Activated T-helper 2 cell treated with anti-CD3 and anti-CD28 coated beads, Interferon-gamma antibody, Interleukin-2, Interleukin-4, amounts not matched to agents 10 μg/mL and 5 μg/mL and 100 μg/mL, durations not matched to agents 14 hours and 24 hours and 36 hours (primary cell): Measurements from ENCODE around the gene KDM3A. TPM values are rescaled to one million over a fixed set of nuclear protein-coding genes. Genes with fewer than 3 reads are reported as not detected.
"Not testable (repeated sequence)": the region's sequence is repeated elsewhere in the genome, so short reads cannot be mapped to it uniquely, and the experiment has no call there.

Experiments
- DNase-seq: peaks from one replicate; pipeline ENCODE4 v3.0.0; 2021; ENCODE audit warnings: low spot score
- H3K27ac Mint-ChIP-seq: one replicate; pipeline ENCODE4 v1.8.0; 2021; ENCODE audit warnings: mixed read lengths
- H3K27me3 Mint-ChIP-seq: one replicate; pipeline ENCODE4 v1.8.0; 2021; ENCODE audit warnings: low read depth, mixed read lengths
- H3K36me3 Mint-ChIP-seq: one replicate; pipeline ENCODE4 v1.8.0; 2021; ENCODE audit warnings: low read depth, mixed read lengths
- H3K4me1 Mint-ChIP-seq: one replicate; pipeline ENCODE4 v1.8.0; 2021; ENCODE audit warnings: low read depth, mixed read lengths
- H3K4me3 Mint-ChIP-seq: one replicate; pipeline ENCODE4 v1.8.0; 2021; ENCODE audit warnings: low read depth, mild to moderate bottlenecking, moderate library complexity, mixed read lengths
- H3K9me3 Mint-ChIP-seq: one replicate; pipeline ENCODE4 v1.8.0; 2021; ENCODE audit warnings: mixed read lengths
- intact Hi-C: fragments of 100-400 bp; cut with micrococcal nuclease; formaldehyde crosslinking; loops from one replicate; pipeline ENCODE4 v1.15.1; 2023
- total RNA-seq: library from RNA; stranded (reverse); gene quantifications from 2 replicates; pipeline ENCODE4 v1.2.3, GENCODE V29; 2022

Gene KDM3A
- total RNA-seq, 1 donor from 2014 or later, result 74.5 TPM

GRCh38 chr2:86490245-86490644 is 49.1 kb downstream of the KDM3A start:
- DNase-seq, result no peak
- intact Hi-C loops, result no loop called here
- Mint-ChIP-seq H3K27me3 (no peaks in the 10 kb centered on the region), H3K4me1 (peaks cover 12% of the 10 kb centered on the region), H3K9me3 (peaks cover 10% of the 10 kb centered on the region), H3K4me3 (no peak overlapping the region), H3K36me3 (peaks cover 88% of the 10 kb centered on the region), H3K27ac (no peak overlapping the region)

- H3K4me3 Mint-ChIP-seq, result no peak overlapping the region
- H3K9me3 Mint-ChIP-seq, result peaks cover 18% of the 10 kb centered on the region
- no peak overlapping the region for H3K27ac Mint-ChIP-seq
- intact Hi-C loops, result no loop called here
- H3K4me1 Mint-ChIP-seq, result peaks cover 5% of the 10 kb centered on the region
- peaks cover 88% of the 10 kb centered on the region for H3K36me3 Mint-ChIP-seq
- no peak for DNase-seq
- H3K27me3 Mint-ChIP-seq, result no peaks in the 10 kb centered on the region
These were observed 49.9 kb downstream of the KDM3A start for GRCh38 chr2:86491088-86491487.

DNA sequence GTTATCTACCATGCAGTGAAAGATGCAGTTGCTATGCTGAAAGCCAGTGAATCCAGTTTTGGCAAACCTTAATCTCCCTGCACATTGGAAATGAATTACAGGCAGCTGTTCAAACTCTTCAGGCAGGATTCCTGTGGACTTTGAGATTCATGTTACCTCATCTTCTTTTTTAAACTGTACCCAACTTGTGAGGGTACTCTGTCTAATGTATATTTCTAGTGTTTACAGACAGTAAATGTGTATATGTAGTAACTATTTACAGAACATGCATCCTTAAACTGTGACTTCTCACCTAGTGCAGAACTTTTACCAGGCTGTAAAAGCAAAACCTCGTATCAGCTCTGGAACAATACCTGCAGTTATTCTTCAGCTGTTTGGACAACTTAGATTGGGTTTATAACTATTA is 50.9 kb downstream of the KDM3A start:
- H3K4me3 Mint-ChIP-seq, result no peak overlapping the region
- peaks cover 4% of the 10 kb centered on the region for H3K4me1 Mint-ChIP-seq
- DNase-seq, result no peak
- intact Hi-C loops, result no loop called here
- H3K36me3 Mint-ChIP-seq, result peaks cover 88% of the 10 kb centered on the region
- peaks cover 22% of the 10 kb centered on the region for H3K9me3 Mint-ChIP-seq
- no peaks in the 10 kb centered on the region for H3K27me3 Mint-ChIP-seq
- no peak overlapping the region for H3K27ac Mint-ChIP-seq

DNA sequence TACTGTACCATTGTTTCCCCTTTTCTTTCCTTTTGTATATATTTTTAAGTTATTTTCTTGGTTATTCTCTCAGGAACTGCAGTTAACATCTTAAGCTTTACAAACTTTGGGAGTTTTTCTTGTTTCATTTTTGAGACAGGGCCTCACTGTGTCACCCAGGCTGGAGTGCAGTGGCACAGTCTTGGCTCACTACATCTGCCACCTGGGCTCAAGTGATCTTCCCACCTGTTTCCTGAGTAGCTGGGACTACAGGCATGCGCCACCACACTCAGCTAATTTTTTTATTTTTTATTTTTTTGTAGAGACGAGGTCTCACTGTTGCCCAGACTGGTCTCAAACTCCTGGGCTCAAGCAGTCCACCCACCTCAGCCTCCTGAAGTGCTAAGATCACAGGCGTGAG is 55.2 kb downstream of the KDM3A start:
- intact Hi-C loops, H3K27me3 Mint-ChIP-seq, H3K4me1 Mint-ChIP-seq, H3K27ac Mint-ChIP-seq, DNase-seq, H3K4me3 Mint-ChIP-seq: not testable (repeated sequence)
- peaks cover 63% of the 10 kb centered on the region for H3K9me3 Mint-ChIP-seq
- peaks cover 88% of the 10 kb centered on the region for H3K36me3 Mint-ChIP-seq

DNA sequence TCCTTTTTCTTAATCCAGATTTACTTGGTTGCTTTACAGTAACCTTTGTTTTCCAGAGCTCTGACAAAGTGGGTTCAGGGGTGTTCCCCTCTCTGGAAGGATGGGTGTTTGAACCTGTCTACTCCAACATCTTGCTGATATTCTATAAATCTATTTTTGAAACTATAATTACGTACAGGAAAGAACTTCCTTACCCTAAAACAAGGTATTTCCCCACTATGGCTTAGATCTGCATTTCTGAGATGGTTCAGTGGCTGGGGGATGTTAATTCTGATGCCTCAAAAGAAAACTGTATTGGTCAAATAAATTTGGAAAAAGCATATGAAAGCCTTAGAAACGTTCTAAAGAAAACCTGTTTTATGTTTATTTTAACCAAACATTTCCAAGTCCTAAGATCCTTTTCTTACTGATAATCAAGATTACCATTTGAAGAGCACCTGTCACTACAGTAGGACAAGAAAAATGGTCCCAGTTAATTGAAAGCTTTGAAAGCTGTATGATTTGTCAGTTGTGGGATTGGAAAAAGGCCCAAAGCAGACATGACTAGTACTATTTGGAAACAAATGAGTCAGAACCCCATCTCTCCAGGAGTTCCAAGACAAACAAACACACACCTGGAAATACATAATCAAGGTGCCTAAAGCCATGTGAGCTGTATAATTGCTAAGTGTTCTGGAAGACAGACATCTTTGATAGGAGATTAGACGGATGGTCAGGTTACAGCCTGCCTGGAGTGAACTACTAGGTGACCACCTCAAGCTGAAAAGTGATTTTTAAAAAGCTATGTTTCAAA is 57.5 kb downstream of the KDM3A start:
- DNase-seq, result no peak
- peaks cover 68% of the 10 kb centered on the region for H3K9me3 Mint-ChIP-seq

DNA sequence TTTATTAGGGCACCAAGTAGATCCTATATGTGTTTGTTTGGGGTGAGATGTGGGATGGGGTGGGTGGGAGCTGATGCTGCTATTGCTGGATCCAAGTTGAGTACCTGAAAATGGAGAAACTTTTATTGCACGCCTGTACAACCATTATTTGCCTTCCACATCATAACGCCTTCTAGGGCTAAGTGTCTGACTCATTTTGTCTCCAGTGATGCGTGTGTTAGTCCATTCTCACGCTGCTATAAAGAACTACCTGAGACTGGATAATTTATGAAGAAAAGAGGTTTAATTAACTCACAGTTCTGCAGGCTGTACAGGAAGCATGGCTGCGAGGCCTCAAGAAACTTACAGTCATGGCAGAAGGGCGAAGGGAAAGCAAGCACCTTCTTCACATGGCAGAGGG is 58.2 kb downstream of the KDM3A start:
- Mint-ChIP-seq H3K27me3 (no peaks in the 10 kb centered on the region), H3K9me3 (peaks cover 64% of the 10 kb centered on the region)
- intact Hi-C loops, result no loop called here

More for the DNA sequence above, 57.5 kb downstream of the KDM3A start:
- intact Hi-C loops, result no loop called here
- H3K36me3 Mint-ChIP-seq, result peaks cover 100% of the 10 kb centered on the region
- H3K4me3 Mint-ChIP-seq, result no peak overlapping the region
- H3K27me3 Mint-ChIP-seq, result no peaks in the 10 kb centered on the region
- no peak overlapping the region for H3K27ac Mint-ChIP-seq
- peaks cover 4% of the 10 kb centered on the region for H3K4me1 Mint-ChIP-seq

DNA sequence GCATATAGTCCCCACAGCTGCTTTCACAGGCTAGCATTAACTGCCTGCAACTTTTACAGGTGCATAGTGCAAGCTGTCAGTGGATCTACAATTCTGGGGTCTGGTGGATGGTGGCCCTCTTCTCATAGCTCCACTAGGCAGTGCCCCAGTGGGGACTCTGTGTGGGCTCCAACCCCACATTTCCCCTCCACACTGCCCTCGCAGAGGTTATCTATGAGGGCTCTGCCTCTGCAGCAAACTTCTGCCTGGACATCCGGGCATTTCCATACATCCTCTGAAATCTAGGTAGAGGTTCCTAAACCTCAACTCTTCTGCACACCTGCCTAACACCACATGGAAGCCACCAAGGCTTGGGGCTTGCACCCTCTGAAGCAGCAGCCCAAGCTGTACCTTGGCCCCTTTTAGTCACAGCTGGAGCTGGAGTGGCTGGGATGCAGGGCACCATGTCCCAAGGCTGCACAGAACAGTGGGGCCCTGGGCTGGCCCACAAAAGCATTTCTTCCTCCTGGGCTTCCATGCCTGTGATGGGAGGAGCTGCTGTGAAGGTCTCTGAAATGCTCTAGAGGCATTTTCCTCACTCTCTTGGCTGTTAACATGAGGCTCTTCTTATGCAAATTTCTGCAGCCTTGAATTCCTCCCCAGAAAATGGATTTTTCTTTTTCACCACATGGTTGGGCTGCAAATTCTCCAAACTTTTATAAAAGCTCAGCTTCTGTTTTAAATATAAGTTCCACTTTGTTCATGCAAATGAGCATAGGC is 59.3 kb downstream of the KDM3A start:
- Mint-ChIP-seq H3K4me1 (peaks cover 3% of the 10 kb centered on the region), H3K36me3 (peaks cover 98% of the 10 kb centered on the region), H3K27ac (no peak overlapping the region), H3K9me3 (peaks cover 55% of the 10 kb centered on the region), H3K27me3 (no peaks in the 10 kb centered on the region), H3K4me3 (no peak overlapping the region)
- intact Hi-C loops, result no loop called here
- DNase-seq, result no peak

More for the DNA sequence above, 58.2 kb downstream of the KDM3A start:
- H3K4me3 Mint-ChIP-seq, result no peak overlapping the region
- H3K4me1 Mint-ChIP-seq, result peaks cover 3% of the 10 kb centered on the region
- peaks cover 99% of the 10 kb centered on the region for H3K36me3 Mint-ChIP-seq
- H3K27ac Mint-ChIP-seq, result no peak overlapping the region
- no peak for DNase-seq

- no peaks in the 10 kb centered on the region for H3K27me3 Mint-ChIP-seq
- intact Hi-C loops, result no loop called here
- H3K36me3 Mint-ChIP-seq, result peaks cover 72% of the 10 kb centered on the region
- no peak overlapping the region for H3K4me3 Mint-ChIP-seq
- no peaks in the 10 kb centered on the region for H3K9me3 Mint-ChIP-seq
- H3K27ac Mint-ChIP-seq, result no peak overlapping the region
- no peak for DNase-seq
- no peaks in the 10 kb centered on the region for H3K4me1 Mint-ChIP-seq
These were observed 66.4 kb downstream of the KDM3A start for GRCh38 chr2:86507600-86507999.

- H3K36me3 Mint-ChIP-seq, result peaks cover 51% of the 10 kb centered on the region
- no peaks in the 10 kb centered on the region for H3K4me1 Mint-ChIP-seq
- no peak for DNase-seq
- no peaks in the 10 kb centered on the region for H3K9me3 Mint-ChIP-seq
- H3K27ac Mint-ChIP-seq, result no peak overlapping the region
- intact Hi-C loops, result no loop called here
- H3K4me3 Mint-ChIP-seq, result no peak overlapping the region
- H3K27me3 Mint-ChIP-seq, result no peaks in the 10 kb centered on the region
These were observed 69.3 kb downstream of the KDM3A start for GRCh38 chr2:86510436-86510933.

GRCh38 chr2:86512034-86512433 is 70.9 kb downstream of the KDM3A start:
- intact Hi-C loops, result no loop called here
- Mint-ChIP-seq H3K27me3 (no peaks in the 10 kb centered on the region), H3K4me1 (no peaks in the 10 kb centered on the region), H3K27ac (no peak overlapping the region), H3K36me3 (peaks cover 48% of the 10 kb centered on the region), H3K4me3 (no peak overlapping the region), H3K9me3 (peaks cover 9% of the 10 kb centered on the region)
- DNase-seq, result no peak

DNA sequence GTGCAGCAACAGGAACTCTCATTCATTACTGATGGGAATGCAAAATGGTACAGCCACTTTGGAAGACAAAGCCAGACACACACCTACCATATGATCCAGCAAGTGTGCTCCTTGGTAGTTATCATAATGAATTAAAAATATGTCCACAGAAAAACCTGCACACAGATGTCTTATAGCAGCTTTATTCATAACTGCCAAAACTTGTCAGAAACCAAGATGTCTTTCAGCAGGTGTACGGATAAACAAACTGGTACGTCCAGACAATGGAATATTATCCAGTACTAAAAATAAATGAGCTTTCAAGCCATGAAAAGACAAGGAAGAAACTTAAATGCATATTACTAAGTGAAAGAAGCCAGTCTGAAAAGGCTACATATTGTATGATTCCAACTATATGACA is 71.7 kb downstream of the KDM3A start:
- Mint-ChIP-seq H3K4me1 (no peaks in the 10 kb centered on the region), H3K27me3 (no peaks in the 10 kb centered on the region), H3K9me3 (peaks cover 9% of the 10 kb centered on the region), H3K4me3 (no peak overlapping the region), H3K36me3 (peaks cover 42% of the 10 kb centered on the region), H3K27ac (no peak overlapping the region)
- intact Hi-C loops, result no loop called here
- DNase-seq, result no peak

DNA sequence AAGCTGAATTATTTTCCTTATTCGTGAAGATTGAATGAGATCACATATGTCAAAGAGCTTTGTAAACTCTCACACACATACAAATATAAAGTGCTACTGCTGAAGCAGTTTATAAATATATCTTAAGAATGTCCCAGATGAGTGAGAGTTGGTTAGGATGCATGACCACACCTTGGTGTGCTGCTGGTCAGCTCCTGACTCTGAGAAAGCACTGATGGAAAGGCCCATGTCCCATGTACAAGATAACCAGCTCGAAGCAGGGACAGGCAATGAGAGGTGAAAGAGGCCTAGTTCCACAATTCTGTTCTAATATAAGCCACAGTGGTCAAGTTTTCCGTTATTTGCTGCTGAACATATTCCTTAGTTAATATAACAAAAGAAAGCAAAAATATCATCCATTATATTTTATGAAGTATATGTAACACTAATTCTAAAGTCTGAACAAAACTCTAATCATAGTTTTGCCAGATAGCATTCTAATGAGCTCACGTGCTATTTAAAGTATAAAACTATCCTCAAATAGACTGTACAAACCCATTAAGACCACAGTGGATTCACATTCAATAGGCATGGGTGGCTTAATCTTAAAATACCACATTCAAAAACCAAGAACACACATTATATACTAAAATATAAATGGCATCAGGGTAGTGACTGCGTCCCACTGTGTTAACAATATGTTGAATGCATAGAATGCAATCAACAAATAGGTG is 72.9 kb downstream of the KDM3A start:
- Mint-ChIP-seq H3K27ac (no peak overlapping the region), H3K9me3 (peaks cover 9% of the 10 kb centered on the region), H3K4me3 (no peak overlapping the region), H3K27me3 (no peaks in the 10 kb centered on the region), H3K36me3 (peaks cover 40% of the 10 kb centered on the region), H3K4me1 (no peaks in the 10 kb centered on the region)
- intact Hi-C loops, result no loop called here
- DNase-seq, result no peak
